Stomach smooth muscle (tissue), 2 donors: ENCODE measurements around the gene IGFALS.

Source experiments
- H3K27ac ChIP-seq: one replicate; pipeline ENCODE4 v1.7.0; 2013; ENCODE audit warnings: mild to moderate bottlenecking, low read length, inconsistent platforms
- H3K27me3 ChIP-seq, 2 donors: one replicate each; pipeline ENCODE4 v1.7.0; 2013; ENCODE audit warnings: low read length in 2 of 2; ENCODE audit not compliant: insufficient read depth in 2 of 2, control insufficient read depth in 1 of 2
- H3K36me3 ChIP-seq, 2 donors: one replicate each; pipeline ENCODE4 v1.7.0; 2013; ENCODE audit warnings: low read length in 2 of 2; ENCODE audit not compliant: control insufficient read depth in 2 of 2, insufficient read depth in 2 of 2
- H3K4me1 ChIP-seq: one replicate; pipeline ENCODE4 v1.7.0; 2013; ENCODE audit warnings: low read length; ENCODE audit not compliant: control insufficient read depth, insufficient read depth
- H3K4me3 ChIP-seq, 2 donors: one replicate each; pipeline ENCODE4 v1.7.0; 2013; ENCODE audit warnings: low read length in 2 of 2
- H3K9ac ChIP-seq, 2 donors: one replicate each; pipeline ENCODE4 v1.7.0; 2013; ENCODE audit warnings: low read length in 2 of 2, mild to moderate bottlenecking in 1 of 2
- H3K9me3 ChIP-seq, 2 donors: one replicate each; pipeline ENCODE4 v1.7.0; 2013; ENCODE audit warnings: low read length in 2 of 2; ENCODE audit not compliant: control insufficient read depth in 2 of 2
- donor health status: healthy.
- donor health status: Pancreatic carcinoma.

IGFALS gene

DNA sequence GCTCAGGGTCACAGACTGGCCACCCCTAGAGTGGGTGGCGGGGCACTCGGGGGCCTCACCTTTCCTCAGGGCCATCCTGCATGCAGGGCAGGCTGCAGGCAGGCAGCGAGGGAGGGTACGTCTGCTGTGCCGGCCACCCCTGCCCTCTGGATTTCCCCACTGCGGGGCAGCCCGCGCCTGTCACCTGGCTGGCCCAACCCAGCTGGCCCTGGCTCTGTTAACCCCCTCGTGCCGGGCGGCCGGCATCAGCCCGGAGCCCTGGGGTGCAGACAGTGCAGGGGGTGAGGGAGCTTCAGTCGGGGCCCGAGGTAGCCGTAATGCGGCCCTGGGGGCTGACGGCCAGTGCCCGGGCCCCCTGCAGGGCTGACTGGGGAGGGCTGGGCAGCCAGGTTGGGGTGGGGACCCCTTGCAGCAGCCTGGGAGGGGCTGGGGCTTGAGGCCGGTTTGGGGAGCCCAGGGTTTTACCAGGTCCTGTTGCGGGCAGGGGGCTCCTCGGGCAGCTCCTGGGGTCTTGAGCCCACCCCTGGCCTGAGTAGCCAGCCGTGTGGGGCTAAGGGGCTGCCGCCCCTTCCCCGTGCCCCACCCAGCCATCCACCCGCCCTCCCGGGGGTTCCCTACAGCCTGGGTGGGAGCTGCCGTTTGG, at the start of gene IGFALS:
IGFALS (minus strand) TSS at position 128 of the 643 bp plus-strand sequence; CDS start at position 75, 53 bp downstream.
- H3K27ac ChIP-seq = no peak within 1 kb of the TSS
- H3K9ac ChIP-seq = no peak within 1 kb of the TSS
- H3K27me3 ChIP-seq = no peaks in the 10 kb centered on the region
- H3K9me3 ChIP-seq = no peaks in the 10 kb centered on the region
- H3K4me1 ChIP-seq = no peaks in the 10 kb centered on the region
- H3K4me3 ChIP-seq = no peak within 1 kb of the TSS
- peaks cover 3 to 6% of the 10 kb centered on the region in 2 donors for H3K36me3 ChIP-seq

- Histone ChIP-seq H3K27me3 (no peaks in the 10 kb centered on the region), H3K9me3 (no peaks in the 10 kb centered on the region), H3K9ac (no peak overlapping the region), H3K27ac (no peak overlapping the region), H3K36me3 (peaks cover 0 to 4% of the 10 kb centered on the region in 2 donors), H3K4me1 (no peaks in the 10 kb centered on the region), H3K4me3 (no peak overlapping the region)
Measured at GRCh38 chr16:1839554-1839953, 46.0 kb upstream of the IGFALS start.

GRCh38 chr16:1834096-1834495, 40.6 kb upstream of the IGFALS start:
- H3K27ac ChIP-seq = no peak overlapping the region
- H3K9ac ChIP-seq = no peak overlapping the region
- no peak overlapping the region for H3K4me3 ChIP-seq
- H3K4me1 ChIP-seq = peaks cover 6% of the 10 kb centered on the region
- no peaks in the 10 kb centered on the region for H3K27me3 ChIP-seq
- H3K9me3 ChIP-seq = no peaks in the 10 kb centered on the region
- peaks cover 5 to 10% of the 10 kb centered on the region in 2 donors for H3K36me3 ChIP-seq

- Histone ChIP-seq H3K4me3 (no peak overlapping the region), H3K27ac (no peak overlapping the region), H3K27me3 (no peaks in the 10 kb centered on the region), H3K9ac (no peak overlapping the region), H3K4me1 (peaks cover 12% of the 10 kb centered on the region), H3K36me3 (peaks cover 5 to 10% of the 10 kb centered on the region in 2 donors), H3K9me3 (no peaks in the 10 kb centered on the region)
Measured at GRCh38 chr16:1832838-1833454, 39.4 kb upstream of the IGFALS start.

DNA sequence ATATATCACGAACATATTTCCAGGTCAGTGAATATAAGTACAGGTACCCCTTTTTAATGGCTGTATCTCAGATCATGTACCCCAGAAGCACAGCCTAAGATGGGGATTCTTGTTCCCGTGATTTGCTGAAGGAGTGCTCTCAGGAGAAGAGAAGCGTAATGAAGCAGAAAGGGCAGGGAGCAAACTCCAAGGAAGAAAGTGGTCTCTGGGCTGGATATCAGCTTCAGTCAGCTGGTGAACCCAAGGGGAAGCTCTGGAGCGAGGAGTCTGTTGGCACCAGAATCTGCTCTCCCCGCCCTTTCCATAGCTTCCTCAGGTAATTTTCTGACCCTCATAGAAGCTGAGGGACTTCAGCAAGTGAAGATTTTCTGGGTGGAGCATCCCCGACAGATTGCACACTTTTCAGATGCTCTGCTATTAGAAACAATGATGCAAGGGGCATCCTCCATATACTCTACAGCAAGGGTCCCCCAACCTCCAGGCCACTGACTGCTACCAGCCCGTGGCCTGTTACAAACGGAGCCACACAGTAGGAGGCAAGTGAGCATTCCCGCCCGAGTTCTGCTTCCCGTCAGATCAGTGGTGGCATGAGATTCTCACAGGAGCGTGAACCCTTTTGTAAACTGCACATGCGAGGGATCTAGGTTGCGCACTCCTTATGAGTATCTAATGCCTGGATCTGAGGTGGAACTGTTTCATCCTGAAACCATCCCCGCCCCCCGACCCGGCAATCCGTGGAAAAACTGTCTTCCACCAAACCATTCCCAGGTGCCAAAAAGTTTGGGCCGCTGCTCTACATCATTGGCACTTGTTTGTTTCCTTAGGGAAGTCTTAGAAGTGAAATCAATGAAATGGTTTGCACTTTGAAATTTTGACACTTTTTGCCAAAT, 37.9 kb upstream of the IGFALS start:
- H3K9me3 ChIP-seq = no peaks in the 10 kb centered on the region
- H3K9ac ChIP-seq = no peak overlapping the region
- H3K36me3 ChIP-seq = peaks cover 5 to 10% of the 10 kb centered on the region in 2 donors
- H3K27ac ChIP-seq = no peak overlapping the region
- no peak overlapping the region for H3K4me3 ChIP-seq
- peaks cover 19% of the 10 kb centered on the region for H3K4me1 ChIP-seq
- H3K27me3 ChIP-seq = no peaks in the 10 kb centered on the region

DNA sequence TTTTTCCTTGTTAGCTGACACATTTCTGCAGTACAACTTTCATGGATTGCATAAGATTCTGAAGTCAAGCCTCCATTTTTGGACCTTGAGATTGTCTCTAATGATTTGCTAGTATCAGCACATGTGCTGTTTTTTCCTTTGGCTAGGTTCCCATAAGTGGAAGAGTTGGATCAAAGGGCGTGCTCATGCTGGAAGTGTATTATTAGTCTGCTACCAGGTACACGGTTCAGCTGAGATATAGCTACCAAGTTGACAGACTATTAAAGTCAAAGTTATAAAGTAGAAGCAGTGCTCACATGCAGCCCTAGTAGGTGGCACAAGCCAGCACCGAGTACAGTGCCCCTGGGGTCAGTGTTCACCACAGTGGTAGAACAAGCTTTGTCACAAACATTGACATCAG, 36.7 kb upstream of the IGFALS start:
- H3K4me1 ChIP-seq = peaks cover 28% of the 10 kb centered on the region
- H3K27ac ChIP-seq = no peak overlapping the region
- no peaks in the 10 kb centered on the region for H3K27me3 ChIP-seq

GRCh38 chr16:1828645-1829410, 35.3 kb upstream of the IGFALS start:
- no peak overlapping the region for H3K27ac ChIP-seq
- no peaks in the 10 kb centered on the region for H3K9me3 ChIP-seq
- no peak overlapping the region for H3K9ac ChIP-seq
- H3K36me3 ChIP-seq = peaks cover 5 to 10% of the 10 kb centered on the region in 2 donors
- H3K4me3 ChIP-seq = peak overlapping the region in 1 of 2 donors; percentile 23
- no peaks in the 10 kb centered on the region for H3K27me3 ChIP-seq
- peaks cover 32% of the 10 kb centered on the region for H3K4me1 ChIP-seq

More for the DNA sequence above, 36.7 kb upstream of the IGFALS start:
- Histone ChIP-seq H3K9me3 (no peaks in the 10 kb centered on the region), H3K36me3 (peaks cover 5 to 10% of the 10 kb centered on the region in 2 donors), H3K4me3 (no peak overlapping the region), H3K9ac (no peak overlapping the region)

DNA sequence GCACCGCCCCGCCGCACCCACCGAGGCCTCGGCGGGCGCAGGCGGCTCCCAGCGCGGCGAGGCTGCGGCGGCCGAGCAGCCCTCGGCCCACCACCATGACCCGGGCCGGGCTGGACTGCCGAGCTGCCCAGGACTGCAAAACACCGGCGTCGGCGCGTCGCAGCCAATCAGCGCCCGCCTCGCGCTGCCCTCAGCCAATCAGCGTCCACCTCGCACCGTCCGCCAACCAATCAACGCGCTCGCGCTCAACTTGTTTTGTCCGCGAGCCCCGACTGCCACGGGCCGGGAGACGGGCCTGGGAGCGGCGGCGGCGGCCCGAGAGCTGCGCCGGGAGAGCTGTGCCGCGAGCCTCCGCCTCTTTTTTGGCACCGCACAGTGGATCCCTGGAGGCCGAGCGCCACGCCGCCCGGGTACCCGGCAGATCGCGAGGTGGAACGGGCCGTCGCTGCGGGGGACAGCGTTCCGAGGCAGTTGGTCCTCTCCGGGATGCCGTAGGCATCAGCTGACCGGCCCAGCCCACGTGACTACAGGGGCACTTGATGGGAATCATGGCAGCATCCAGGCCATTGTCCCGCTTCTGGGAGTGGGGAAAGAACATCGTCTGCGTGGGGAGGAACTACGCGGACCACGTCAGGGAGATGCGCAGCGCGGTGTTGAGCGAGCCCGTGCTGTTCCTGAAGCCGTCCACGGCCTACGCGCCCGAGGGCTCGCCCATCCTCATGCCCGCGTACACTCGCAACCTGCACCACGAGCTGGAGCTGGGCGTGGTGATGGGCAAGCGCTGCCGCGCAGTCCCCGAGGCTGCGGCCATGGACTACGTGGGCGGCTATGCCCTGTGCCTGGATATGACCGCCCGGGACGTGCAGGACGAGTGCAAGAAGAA, 33.4 kb upstream of the IGFALS start, which contains the start of the genes FAHD1 and HAGH:
FAHD1 (plus strand) TSS at position 516 of the 883 bp plus-strand sequence; CDS start at position 549, 33 bp downstream.
HAGH (minus strand) TSS at position 135 of the 883 bp plus-strand sequence; CDS start at position 97, 38 bp downstream.
- Histone ChIP-seq H3K9me3 (no peaks in the 10 kb centered on the region), H3K9ac (peak within 1 kb of the TSS; percentile 77 to 90), H3K4me1 (peaks cover 33% of the 10 kb centered on the region), H3K27me3 (no peaks in the 10 kb centered on the region), H3K4me3 (peak within 1 kb of the TSS; percentile 97 to 100), H3K27ac (peak within 1 kb of the TSS; percentile 66), H3K36me3 (peaks cover 15% of the 10 kb centered on the region in 2 donors)

DNA sequence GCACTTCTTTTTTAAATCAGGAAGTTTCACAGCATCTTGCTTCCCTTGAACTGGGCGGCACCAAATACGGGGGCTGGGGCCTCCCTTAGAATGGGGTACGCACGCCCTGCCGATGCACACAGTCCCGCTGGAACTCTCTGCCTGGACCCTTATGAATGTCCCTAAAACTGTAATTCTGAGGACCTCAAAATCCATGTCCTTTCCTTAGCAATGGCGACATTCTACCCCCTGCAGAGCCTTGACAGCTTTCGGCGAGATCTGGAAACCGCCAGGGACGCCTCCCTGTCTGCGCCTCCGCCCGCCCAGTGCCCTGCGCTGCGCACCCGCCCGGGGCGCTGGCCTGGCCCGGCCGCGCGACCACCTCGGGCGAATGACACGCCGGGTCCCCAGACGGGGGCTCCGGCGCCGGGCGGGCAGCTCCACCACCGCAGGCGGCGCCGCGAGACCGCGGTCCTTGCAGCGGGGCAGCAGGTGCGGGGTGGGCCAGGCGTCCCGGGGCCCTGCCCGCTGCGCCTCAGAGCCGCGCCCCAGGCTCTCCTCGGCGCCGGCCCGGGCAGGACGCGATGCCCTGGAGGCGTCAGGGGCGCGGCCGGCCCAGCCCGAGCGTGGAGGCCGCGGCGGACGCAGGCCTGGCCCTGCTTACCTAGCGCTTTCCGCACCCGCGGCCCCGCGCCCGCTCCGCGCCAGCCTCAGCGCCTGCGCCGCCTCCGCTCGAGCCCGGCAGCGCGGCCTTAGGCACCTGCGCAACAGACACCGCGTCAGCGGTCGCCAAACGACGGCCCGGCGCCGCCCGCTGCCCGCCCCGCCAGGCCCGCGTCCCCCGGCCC, 32.6 kb upstream of the IGFALS start:
- no peaks in the 10 kb centered on the region for H3K9me3 ChIP-seq
- no peak overlapping the region for H3K27ac ChIP-seq
- H3K9ac ChIP-seq = peak overlapping the region; percentile 64 to 71
- peaks cover 33% of the 10 kb centered on the region for H3K4me1 ChIP-seq
- H3K36me3 ChIP-seq = peaks cover 15 to 17% of the 10 kb centered on the region in 2 donors
- no peaks in the 10 kb centered on the region for H3K27me3 ChIP-seq
- peak overlapping the region; percentile 67 to 100 for H3K4me3 ChIP-seq
